Neuron (in vitro differentiated cells): ENCODE results near the gene RLBP1.

ENCODE experiments used
- H2AFZ ChIP-seq: one replicate; pipeline ENCODE4 v1.6.1; 2013; ENCODE audit warnings: low read depth, mild to moderate bottlenecking, inconsistent platforms, low read length, moderate library complexity
- H3K27me3 ChIP-seq: one replicate; pipeline ENCODE4 v1.6.1; 2013; ENCODE audit warnings: low read length; ENCODE audit not compliant: insufficient read depth
- H3K36me3 ChIP-seq: one replicate; pipeline ENCODE4 v1.6.1; 2013; ENCODE audit warnings: low read length; ENCODE audit not compliant: insufficient read depth
- H3K4me1 ChIP-seq: one replicate; pipeline ENCODE4 v1.6.1; 2013; ENCODE audit warnings: low read length; ENCODE audit not compliant: insufficient read depth
- H3K4me3 ChIP-seq: 2 replicates; pipeline ENCODE4 v1.5.1; 2013; ENCODE audit warnings: mild to moderate bottlenecking, low read length, moderate library complexity
- H3K9me3 ChIP-seq: one replicate; pipeline ENCODE4 v1.6.1; 2013; ENCODE audit warnings: low read length

The RLBP1 gene

GRCh38 chr15:89167267-89168176 lies 53.9 kb downstream of the RLBP1 start:
- no peaks in the 10 kb centered on the region for H3K27me3 ChIP-seq
- H3K9me3 ChIP-seq = no peaks in the 10 kb centered on the region
- no peak overlapping the region for H2AFZ ChIP-seq
- no peak overlapping the region for H3K4me3 ChIP-seq
- H3K4me1 ChIP-seq = peaks cover 11% of the 10 kb centered on the region
- no peaks in the 10 kb centered on the region for H3K36me3 ChIP-seq

- Histone ChIP-seq H3K27me3 (no peaks in the 10 kb centered on the region), H3K36me3 (no peaks in the 10 kb centered on the region), H2AFZ (no peak overlapping the region), H3K9me3 (no peaks in the 10 kb centered on the region), H3K4me3 (no peak overlapping the region), H3K4me1 (peaks cover 11% of the 10 kb centered on the region)
Measured at GRCh38 chr15:89165677-89166076, 55.7 kb downstream of the RLBP1 start.

- peaks cover 11% of the 10 kb centered on the region for H3K4me1 ChIP-seq
- H2AFZ ChIP-seq = no peak overlapping the region
- H3K4me3 ChIP-seq = no peak overlapping the region
- no peaks in the 10 kb centered on the region for H3K9me3 ChIP-seq
- peaks cover 2% of the 10 kb centered on the region for H3K36me3 ChIP-seq
- no peaks in the 10 kb centered on the region for H3K27me3 ChIP-seq
Measured at GRCh38 chr15:89164712-89165211, 56.6 kb downstream of the RLBP1 start.

- Histone ChIP-seq H3K9me3 (no peaks in the 10 kb centered on the region), H3K4me3 (no peak overlapping the region), H3K36me3 (peaks cover 2% of the 10 kb centered on the region), H3K27me3 (no peaks in the 10 kb centered on the region), H3K4me1 (peaks cover 11% of the 10 kb centered on the region), H2AFZ (no peak overlapping the region)
Measured at GRCh38 chr15:89163271-89164055, 57.9 kb downstream of the RLBP1 start.

GRCh38 chr15:89161666-89162065 lies 59.7 kb downstream of the RLBP1 start:
- H2AFZ ChIP-seq = no peak overlapping the region
- H3K4me1 ChIP-seq = peaks cover 11% of the 10 kb centered on the region
- H3K36me3 ChIP-seq = peaks cover 5% of the 10 kb centered on the region
- no peaks in the 10 kb centered on the region for H3K9me3 ChIP-seq
- H3K27me3 ChIP-seq = no peaks in the 10 kb centered on the region
- no peak overlapping the region for H3K4me3 ChIP-seq
